Measurements from ENCODE around the gene KLHL29.

GRCh38 chr2:23399674-23400261 lies 14.8 kb downstream of the KLHL29 start:
- peak; percentile 47 to 57 (median 50); a peak in 5 of 6 replicates for TF ChIP-seq CTCF (IDR thresholded peaks at IDR 0.05 in 2 of 3, conservative IDR thresholded peaks at IDR 0.05 in 1 of 3; ENCODE audit: control insufficient read depth in 2 of 3, extremely low read depth in 1 of 3, insufficient read depth in 1 of 3, low read depth in 3 of 3, low read length in 3 of 3)
- no peak for TF ChIP-seq ATF3 (IDR thresholded peaks at IDR 0.05; ENCODE audit: borderline replicate concordance, extremely low read depth, low read depth, low read length)
- no peak for TF ChIP-seq GABPA (IDR thresholded peaks at IDR 0.05; ENCODE audit: low read depth)
- TF ChIP-seq POLR2A (IDR thresholded peaks at IDR 0.05; ENCODE audit: low read depth, low read length), result no peak
- TF ChIP-seq SP1 (IDR thresholded peaks at IDR 0.05; ENCODE audit: low read depth, low read length), result no peak
